Esophagus muscularis mucosa (tissue), 4 donors: ENCODE results near the gene AKT2.

ENCODE experiments used
- EP300 ChIP-seq: sonication (generic); formaldehyde crosslinking; IDR thresholded peaks from one replicate; pipeline ENCODE4 v1.6.1; 2017; ENCODE audit warnings: antibody characterized with exemption
- POLR2A ChIP-seq: fragments of 450-650 bp; IDR thresholded peaks from one replicate; pipeline ENCODE4 v1.6.1; 2017; ENCODE audit warnings: antibody characterized with exemption, moderate library complexity, mild to moderate bottlenecking, low read depth
- POLR2AphosphoS5 ChIP-seq, 2 donors: sonication (generic); formaldehyde crosslinking; IDR thresholded peaks; one replicate each; pipeline ENCODE4 v1.6.1; 2017; ENCODE audit warnings: antibody characterized with exemption in 2 of 2
- TF ChIP-seq, protein P1 (sequence below), 3 experiments: fragments of 200-600 bp in 2 of 3; fragments of 450-650 bp in 1 of 3; sonication (generic) in 2 of 3; IDR thresholded peaks; one replicate each; pipeline ENCODE4 v1.5.1; 2017 to 2019; ENCODE audit warnings: antibody characterized with exemption in 3 of 3, mild to moderate bottlenecking in 2 of 3, moderate library complexity in 1 of 3

DNA sequence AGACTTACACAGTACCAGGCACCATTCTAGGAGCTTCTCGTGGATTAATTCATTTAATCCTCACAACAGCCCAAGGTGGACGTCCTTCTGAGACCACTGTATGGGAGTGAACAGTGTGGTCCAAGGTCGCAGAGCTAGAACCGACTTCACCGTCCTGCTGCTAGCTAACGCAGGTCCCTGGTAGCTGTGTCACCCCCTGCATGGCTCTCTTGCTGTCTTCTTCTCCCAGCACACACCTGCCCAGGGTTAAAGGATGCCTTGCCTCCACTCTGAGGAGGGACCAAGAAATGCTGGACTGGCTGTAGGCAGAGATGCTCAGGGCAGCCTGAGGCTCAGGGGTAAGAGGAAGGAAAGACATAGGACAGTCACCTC is 3.0 kb downstream of the AKT2 start:
- TF ChIP-seq, protein P1, sequence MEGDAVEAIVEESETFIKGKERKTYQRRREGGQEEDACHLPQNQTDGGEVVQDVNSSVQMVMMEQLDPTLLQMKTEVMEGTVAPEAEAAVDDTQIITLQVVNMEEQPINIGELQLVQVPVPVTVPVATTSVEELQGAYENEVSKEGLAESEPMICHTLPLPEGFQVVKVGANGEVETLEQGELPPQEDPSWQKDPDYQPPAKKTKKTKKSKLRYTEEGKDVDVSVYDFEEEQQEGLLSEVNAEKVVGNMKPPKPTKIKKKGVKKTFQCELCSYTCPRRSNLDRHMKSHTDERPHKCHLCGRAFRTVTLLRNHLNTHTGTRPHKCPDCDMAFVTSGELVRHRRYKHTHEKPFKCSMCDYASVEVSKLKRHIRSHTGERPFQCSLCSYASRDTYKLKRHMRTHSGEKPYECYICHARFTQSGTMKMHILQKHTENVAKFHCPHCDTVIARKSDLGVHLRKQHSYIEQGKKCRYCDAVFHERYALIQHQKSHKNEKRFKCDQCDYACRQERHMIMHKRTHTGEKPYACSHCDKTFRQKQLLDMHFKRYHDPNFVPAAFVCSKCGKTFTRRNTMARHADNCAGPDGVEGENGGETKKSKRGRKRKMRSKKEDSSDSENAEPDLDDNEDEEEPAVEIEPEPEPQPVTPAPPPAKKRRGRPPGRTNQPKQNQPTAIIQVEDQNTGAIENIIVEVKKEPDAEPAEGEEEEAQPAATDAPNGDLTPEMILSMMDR (IDR thresholded peaks at IDR 0.05) = no peak
- TF ChIP-seq POLR2AphosphoS5 (IDR thresholded peaks at IDR 0.05) (no peak), EP300 (no peak), POLR2A (no peak)
